HepG2 (cell line): ENCODE measurements around the gene SLC11A1. TPM values are rescaled to one million over a fixed set of nuclear protein-coding genes. Genes with fewer than 3 reads are reported as not detected.

ENCODE experiments used
- CSRNP1 ChIP-seq: sonication (generic); formaldehyde crosslinking; IDR thresholded peaks from 2 replicates; pipeline ENCODE4 v1.8.1; 2023; ENCODE audit warnings: mild to moderate bottlenecking, missing genetic modification reagents
- GMEB1 ChIP-seq: sonication (generic); formaldehyde crosslinking; IDR thresholded peaks from 2 replicates; pipeline ENCODE4 v1.5.1; 2020; ENCODE audit warnings: missing genetic modification reagents, mild to moderate bottlenecking, borderline replicate concordance
- RXRA ChIP-seq: sonication (generic); formaldehyde crosslinking; IDR thresholded peaks from 2 replicates; pipeline ENCODE4 v1.5.1; 2020; ENCODE audit warnings: missing genetic modification reagents
- TCF7 ChIP-seq: sonication (generic); IDR thresholded peaks from 2 replicates; pipeline ENCODE4 v1.6.1; 2016; ENCODE audit warnings: antibody characterized with exemption, low read depth
- ZBTB38 ChIP-seq: sonication (generic); formaldehyde crosslinking; IDR thresholded peaks from 2 replicates; pipeline ENCODE4 v1.5.1; 2020; ENCODE audit warnings: mild to moderate bottlenecking, missing genetic modification reagents
- ZC3H4 ChIP-seq: sonication (generic); formaldehyde crosslinking; IDR thresholded peaks from 2 replicates; pipeline ENCODE4 v1.4.0; 2020; ENCODE audit warnings: missing genetic modification reagents, borderline replicate concordance
- ZNF407 ChIP-seq: sonication (generic); formaldehyde crosslinking; IDR thresholded peaks from one replicate; pipeline ENCODE4 v1.5.1; 2020; ENCODE audit warnings: mild to moderate bottlenecking, missing genetic modification reagents; ENCODE audit errors: not compliant biosample characterization
- ZNF609 ChIP-seq: sonication (generic); formaldehyde crosslinking; IDR thresholded peaks from 2 replicates; pipeline ENCODE4 v1.4.0; 2020; ENCODE audit warnings: mild to moderate bottlenecking, missing genetic modification reagents, borderline replicate concordance
- polyA plus RNA-seq, 8 experiments: library from polyadenylated mRNA; depleted of rRNA in 3 of 8; stranded (reverse) in 7 of 8; unstranded in 1 of 8; fragments of >200 nt; fragmentation: Illumina TruSeq in 4 of 8; extraction: Trizol in 4 of 8; gene quantifications; 2 replicates each; pipeline versions ENCODE4 v1.2.1 to v1.2.3, GENCODE V29; 2011 to 2016; ENCODE audit warnings: low read depth in 4 of 8, missing spikeins in 1 of 8, mixed read lengths in 1 of 8; ENCODE audit not compliant: insufficient read depth in 1 of 8
- total RNA-seq, 5 experiments: library from RNA; depleted of rRNA; stranded (reverse); fragments of >200 nt; fragmentation: Illumina TruSeq; extraction: Trizol; gene quantifications; 2 replicates each; pipeline ENCODE4 v1.2.3, GENCODE V29; 2016; ENCODE audit warnings: low read depth in 1 of 5

SLC11A1 gene
- total and polyA plus RNA-seq, 2 of the 13 experiments (the other 11 are each of a cell fraction or from before 2014, with no cell fraction given) = 0.33 to 2.3 TPM

- TF ChIP-seq ZNF609 (CRISPR knock-in tag) (no peak), TCF7 (no peak), ZNF407 (CRISPR knock-in tag) (no peak), CSRNP1 (peak; percentile 62), ZBTB38 (CRISPR knock-in tag) (0 out of 2 replicates have a peak, but pooled peaks have one; percentile 8), RXRA (CRISPR knock-in tag) (peak; percentile 84), ZC3H4 (CRISPR knock-in tag) (peak; percentile 83), GMEB1 (peak; percentile 35; the same call in 1 of the 2 replicates)
These were observed 24.3 kb downstream of the SLC11A1 start (continued) for GRCh38 chr2:218406209-218406948.
